ENCODE measurements around the gene AGMAT.

AGMAT gene

GRCh38 chr1:15526490-15527339 is 58.1 kb downstream of the AGMAT start, which contains the start of gene DNAJC16:
Gene DNAJC16, plus strand, starts transcription at chr1:15526848. Its CDS starts 2,258 bp downstream, at chr1:15529106.
- peak; percentile 10; the same call in 1 of the 2 replicates for TF ChIP-seq CTCF (IDR thresholded peaks at IDR 0.05)

DNA sequence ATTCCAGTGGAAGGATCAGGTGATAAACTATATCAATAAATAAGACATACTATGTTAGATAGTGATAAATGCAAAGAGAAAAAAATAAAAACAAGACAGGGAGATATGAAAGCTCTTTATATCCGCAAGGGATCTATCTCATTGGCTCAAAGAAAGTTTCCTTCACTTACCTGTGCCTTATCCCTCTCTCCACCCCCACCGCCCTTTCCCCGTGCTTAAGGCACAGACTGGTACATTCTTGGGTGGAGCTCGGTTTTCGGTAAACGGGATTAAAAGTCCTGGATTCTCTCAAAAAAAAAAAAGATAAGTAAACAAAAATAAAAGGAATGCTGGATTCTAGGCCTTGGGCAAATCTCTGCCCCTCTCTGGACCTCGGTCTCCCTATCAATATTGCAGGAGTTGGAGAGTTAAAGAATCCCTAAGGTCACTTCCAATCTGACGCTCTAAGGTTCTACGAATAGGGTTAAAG is 58.8 kb downstream of the AGMAT start:
- no peak for TF ChIP-seq CTCF (IDR thresholded peaks at IDR 0.05)

DNA sequence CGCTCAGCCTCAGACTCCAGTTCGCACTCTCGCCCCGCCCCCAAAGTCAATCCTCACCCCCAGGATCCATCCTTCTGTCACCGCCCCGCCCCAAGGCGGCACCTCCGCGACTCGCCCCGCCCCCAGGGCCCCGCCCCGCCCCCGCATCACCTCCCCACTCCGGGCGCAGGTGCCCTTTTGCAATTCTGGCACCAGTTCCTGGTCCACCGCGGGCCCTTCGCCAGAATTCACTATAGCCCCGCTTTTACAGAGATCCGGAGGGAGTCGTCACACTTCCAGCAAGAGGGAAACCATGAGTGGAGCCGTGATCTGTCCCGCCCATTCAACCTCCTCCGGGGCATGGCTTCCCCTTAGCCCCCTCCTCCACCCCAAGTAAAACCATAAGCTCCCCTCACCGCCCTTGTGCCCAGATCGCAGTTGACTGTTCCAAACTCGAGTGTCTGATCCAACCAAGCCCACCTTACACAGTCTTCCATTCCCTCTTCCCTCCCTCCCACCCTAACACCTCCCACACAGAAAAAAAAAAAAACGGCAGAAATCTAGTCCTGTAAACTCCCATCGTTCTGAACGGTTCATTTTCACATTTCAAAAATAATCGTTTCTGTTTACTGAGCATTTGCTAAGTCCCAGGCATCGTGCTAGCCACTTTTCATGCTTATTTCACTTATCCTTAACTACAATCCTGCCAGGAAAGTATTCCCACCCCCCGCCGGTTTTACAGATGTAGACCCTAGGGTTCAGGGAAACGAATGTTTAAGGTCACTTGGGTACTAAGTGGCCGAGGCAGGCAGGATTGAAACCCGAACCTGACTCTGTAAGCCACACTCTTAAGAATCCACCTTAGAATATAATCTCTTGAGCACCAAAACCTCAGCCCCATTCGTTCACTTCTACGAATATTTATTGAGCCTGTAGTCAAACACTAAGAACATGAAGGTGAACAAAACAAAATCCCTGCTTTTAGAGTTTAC is 59.5 kb downstream of the AGMAT start:
- no peak for TF ChIP-seq CTCF (IDR thresholded peaks at IDR 0.05)

DNA sequence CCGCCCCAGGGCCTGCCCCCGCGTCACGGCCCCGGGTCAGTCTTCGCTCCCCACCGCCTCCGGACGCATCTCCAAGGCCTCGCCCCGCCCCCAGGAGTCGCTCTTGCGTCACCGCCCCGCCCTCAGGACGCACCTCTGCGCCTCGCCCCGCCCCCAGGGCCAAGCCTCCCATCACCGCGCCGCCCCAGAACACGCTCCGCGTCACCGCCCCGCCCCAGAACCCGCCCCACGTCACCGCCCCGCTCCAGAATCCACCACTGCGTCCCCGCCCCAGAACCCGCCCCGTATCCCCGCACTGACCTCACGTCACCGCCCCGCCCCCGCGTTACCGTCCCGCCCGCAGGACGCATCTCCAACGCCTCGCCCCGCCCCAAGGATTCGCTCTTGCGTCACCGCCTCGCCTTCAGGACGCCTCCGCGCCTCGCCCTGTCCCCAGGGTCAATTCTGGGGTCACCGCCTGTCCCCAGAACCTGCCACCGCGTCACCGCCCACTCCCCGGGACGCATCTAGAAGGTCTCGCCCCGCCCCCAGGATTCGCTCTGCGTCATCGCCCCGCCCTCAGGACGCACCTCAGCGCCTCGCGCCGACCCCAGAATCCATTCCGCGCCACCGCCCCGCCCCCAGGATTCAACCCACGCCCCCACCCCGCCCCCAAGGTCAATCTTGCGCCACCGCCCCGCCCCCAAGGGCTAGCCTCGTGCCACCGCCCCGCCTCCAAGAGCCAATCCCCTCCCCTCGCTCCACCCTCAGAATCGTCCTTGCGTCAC is 60.4 kb downstream of the AGMAT start:
- TF ChIP-seq CTCF (IDR thresholded peaks at IDR 0.05), result no peak

GRCh38 chr1:15524021-15524282 is 60.9 kb downstream of the AGMAT start, which contains the start of gene CASP9:
Gene CASP9, minus strand, starts transcription at chr1:15524215. Its CDS starts 15 bp downstream, at chr1:15524200.
- TF ChIP-seq CTCF (IDR thresholded peaks at IDR 0.05), result no peak

GRCh38 chr1:15523104-15524020 is 61.5 kb downstream of the AGMAT start:
- no peak for TF ChIP-seq CTCF (IDR thresholded peaks at IDR 0.05)

All from LNCAP (cell line).